ENCODE data around the gene KIF26B.
A peak's percentile ranks its signal among the peaks of the same experiment; 100 is the strongest.

The KIF26B gene

GRCh38 chr1:245742896-245743295 is 588.1 kb downstream of the KIF26B start:
- no peak for TF ChIP-seq CTCF (IDR thresholded peaks at IDR 0.05; ENCODE audit: low read depth, low read length, missing control alignments)
- DNase-seq (ENCODE audit: low read depth), result peak; percentile 82
- in situ Hi-C loops (cut with HindIII; ENCODE audit: low sequenced_read_pairs), result no loop called here
- no peak overlapping the region for H3K4me3 ChIP-seq (ENCODE audit: low read depth, low read length)

GRCh38 chr1:245748240-245748639 is 593.5 kb downstream of the KIF26B start:
- DNase-seq (ENCODE audit: low read depth), result no peak
- in situ Hi-C loops (cut with HindIII; ENCODE audit: low sequenced_read_pairs), result no loop called here
- TF ChIP-seq CTCF (IDR thresholded peaks at IDR 0.05; ENCODE audit: low read depth, low read length, missing control alignments), result no peak
- H3K4me3 ChIP-seq (ENCODE audit: low read depth, low read length), result no peak overlapping the region

- no peak for DNase-seq (ENCODE audit: low read depth)
- in situ Hi-C loops (cut with HindIII; ENCODE audit: low sequenced_read_pairs), result no loop called here
- no peak overlapping the region for H3K4me3 ChIP-seq (ENCODE audit: low read depth, low read length)
- TF ChIP-seq CTCF (IDR thresholded peaks at IDR 0.05; ENCODE audit: low read depth, low read length, missing control alignments), result no peak
Measured at GRCh38 chr1:245748646-245749045, 593.9 kb downstream of the KIF26B start.

- TF ChIP-seq CTCF (IDR thresholded peaks at IDR 0.05; ENCODE audit: low read depth, low read length, missing control alignments), result no peak
- in situ Hi-C loops (cut with HindIII; ENCODE audit: low sequenced_read_pairs), result no loop called here
- no peak for DNase-seq (ENCODE audit: low read depth)
- H3K4me3 ChIP-seq (ENCODE audit: low read depth, low read length), result no peak overlapping the region
Measured at GRCh38 chr1:245749053-245749452, 594.3 kb downstream of the KIF26B start.

GRCh38 chr1:245750261-245750660 is 595.5 kb downstream of the KIF26B start:
- no peak for TF ChIP-seq CTCF (IDR thresholded peaks at IDR 0.05; ENCODE audit: low read depth, low read length, missing control alignments)
- DNase-seq (ENCODE audit: low read depth), result no peak
- in situ Hi-C loops (cut with HindIII; ENCODE audit: low sequenced_read_pairs), result no loop called here
- H3K4me3 ChIP-seq (ENCODE audit: low read depth, low read length), result no peak overlapping the region

GRCh38 chr1:245751116-245751515 is 596.3 kb downstream of the KIF26B start:
- peak; percentile 75 for DNase-seq (ENCODE audit: low read depth)
- TF ChIP-seq CTCF (IDR thresholded peaks at IDR 0.05; ENCODE audit: low read depth, low read length, missing control alignments), result no peak
- no peak overlapping the region for H3K4me3 ChIP-seq (ENCODE audit: low read depth, low read length)
- in situ Hi-C loops (cut with HindIII; ENCODE audit: low sequenced_read_pairs), result no loop called here

All from astrocyte of the cerebellum (primary cell).